Sciatic nerve (tissue), 2 donors: Measurements from ENCODE around the gene DIDO1. TPM values are rescaled to one million over a fixed set of nuclear protein-coding genes. Genes with fewer than 3 reads are reported as not detected.

ENCODE experiments used
- ATAC-seq: fragments of 200-7000 bp; cut with Tn5 transposase; one replicate; pipeline ENCODE4 v1.9.1; 2020; ENCODE audit warnings: mild to moderate bottlenecking, moderate library complexity
- DNase-seq: peaks from one replicate; pipeline ENCODE4 v3.0.0-alpha.2; 2020; ENCODE audit warnings: low spot score
- intact Hi-C: fragments of 100-400 bp; cut with DNase I; formaldehyde crosslinking; loops from one replicate; pipeline ENCODE4 v1.14.2; 2022
- total RNA-seq: library from RNA; stranded (reverse); fragmentation: NEBNext Ultra II Directional; extraction: Animal tissue kit (Norgen Biotek cat#: 25700); gene quantifications from one replicate; pipeline ENCODE4 v1.2.1, GENCODE V29; 2021
- donor health status: DM: no; HTN: no; CAD: no.
- donor health status: DM: no; HTN: no; CAD: no.

DIDO1 gene
- total RNA-seq, 1 donor from 2014 or later: 60.9 TPM

DNA sequence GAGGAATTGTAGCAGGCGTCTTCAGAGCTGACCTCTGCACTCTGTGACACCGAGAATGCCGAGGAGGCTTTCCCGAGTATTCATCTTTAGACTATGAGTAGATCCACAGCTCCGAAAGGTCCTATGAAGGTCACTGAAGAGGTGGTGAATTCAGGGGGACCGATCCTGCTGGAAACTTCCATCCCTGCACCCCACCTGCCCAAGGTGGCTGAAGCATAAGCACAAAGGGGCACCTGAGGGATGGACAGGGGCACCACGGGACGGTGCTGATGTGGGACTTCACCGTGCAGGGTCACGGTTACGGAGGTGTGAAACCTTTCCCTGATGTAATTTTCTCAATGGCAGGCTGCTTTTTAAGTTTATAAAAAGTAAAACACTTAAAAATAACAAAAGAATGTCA lies 24.4 kb downstream of the DIDO1 start:
- no peak for DNase-seq
- intact Hi-C loops: loop anchor here (5.0 kb wide), 1 partner anchor 105 kb away; the partner anchor contains the start of gene BHLHE23
- ATAC-seq: no peak

- ATAC-seq (peak; percentile 25), DNase-seq (no peak)
- intact Hi-C loops: loop anchor here (5.0 kb wide), 1 partner anchor 106 kb away; the partner anchor contains the start of gene BHLHE23
These were observed 25.4 kb downstream of the DIDO1 start for GRCh38 chr20:62900692-62901584.

DNA sequence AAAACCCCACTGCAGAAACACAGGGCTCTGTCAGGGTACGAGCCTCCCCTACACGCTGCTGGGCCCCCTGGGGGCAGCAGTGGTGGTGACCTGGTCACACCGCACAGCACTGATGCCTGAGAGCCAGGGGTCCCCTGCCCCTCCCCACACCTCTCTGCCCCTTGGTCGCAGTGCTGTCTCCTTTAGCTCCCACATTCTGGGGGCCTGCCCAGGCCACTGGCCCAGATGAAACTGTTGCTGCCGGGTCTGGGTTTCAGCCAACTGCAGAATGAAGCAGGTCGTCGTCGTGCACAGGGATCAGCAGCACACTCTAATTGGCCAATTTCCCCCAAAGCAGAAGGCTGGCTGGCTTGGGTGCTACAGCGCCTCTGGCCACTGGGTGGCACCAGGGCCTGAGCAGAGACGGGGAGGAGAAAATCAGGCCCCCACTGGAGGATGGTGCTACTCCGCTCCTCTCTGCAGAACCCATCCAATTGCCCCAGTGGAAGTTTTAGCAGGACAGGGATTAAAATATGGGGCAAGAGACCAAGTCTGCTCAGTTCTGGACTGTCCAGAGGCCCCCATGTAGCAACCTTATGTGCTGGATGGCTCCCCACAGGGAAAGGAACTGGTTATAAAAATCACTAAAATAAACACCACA lies 26.1 kb downstream of the DIDO1 start:
- ATAC-seq: peak; percentile 94

DNA sequence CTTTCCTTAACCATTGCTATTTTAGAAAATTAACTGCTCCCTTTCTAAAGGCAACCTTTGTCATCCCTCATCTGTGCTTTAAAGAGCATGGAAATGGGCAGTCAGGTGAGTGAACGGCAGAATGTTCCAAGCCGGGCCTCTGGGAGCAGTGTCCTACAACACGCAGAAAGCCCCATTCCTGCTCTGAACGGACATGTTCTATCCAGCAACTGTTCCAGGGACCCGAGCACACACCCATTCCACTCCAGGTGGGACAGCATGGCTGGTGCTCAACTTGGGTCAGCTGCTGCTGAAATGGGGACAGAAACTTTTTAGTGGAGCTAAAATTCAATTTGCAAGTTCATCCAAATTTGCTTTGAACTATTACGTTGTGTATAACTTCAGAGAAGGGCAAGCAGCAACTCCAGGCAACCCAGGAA lies 26.7 kb downstream of the DIDO1 start:
- intact Hi-C loops: loop anchor here (5.0 kb wide), 1 partner anchor 108 kb away; the partner anchor contains the start of gene BHLHE23
- no peak for DNase-seq
- ATAC-seq: peak; percentile 64

More for the DNA sequence above, 26.1 kb downstream of the DIDO1 start:
- intact Hi-C loops: loop anchor here (5.0 kb wide), 1 partner anchor 107 kb away; the partner anchor contains the start of gene BHLHE23
- peak; percentile 86 for DNase-seq

- DNase-seq: no peak
- ATAC-seq: no peak
- intact Hi-C loops: no loop called here
These were observed 27.2 kb downstream of the DIDO1 start for GRCh38 chr20:62898970-62899632.

GRCh38 chr20:62898093-62898964 lies 28.0 kb downstream of the DIDO1 start:
- ATAC-seq (no peak), DNase-seq (no peak)
- intact Hi-C loops: no loop called here

GRCh38 chr20:62897666-62898065 lies 28.6 kb downstream of the DIDO1 start:
- DNase-seq: no peak

GRCh38 chr20:62896526-62896925 lies 29.8 kb downstream of the DIDO1 start:
- ATAC-seq: no peak
- no peak for DNase-seq
- intact Hi-C loops: no loop called here

More at GRCh38 chr20:62897666-62898065, 28.6 kb downstream of the DIDO1 start:
- intact Hi-C loops: no loop called here
- no peak for ATAC-seq

GRCh38 chr20:62895539-62895938 lies 30.8 kb downstream of the DIDO1 start:
- intact Hi-C loops: no loop called here
- DNase-seq (no peak), ATAC-seq (no peak)

DNA sequence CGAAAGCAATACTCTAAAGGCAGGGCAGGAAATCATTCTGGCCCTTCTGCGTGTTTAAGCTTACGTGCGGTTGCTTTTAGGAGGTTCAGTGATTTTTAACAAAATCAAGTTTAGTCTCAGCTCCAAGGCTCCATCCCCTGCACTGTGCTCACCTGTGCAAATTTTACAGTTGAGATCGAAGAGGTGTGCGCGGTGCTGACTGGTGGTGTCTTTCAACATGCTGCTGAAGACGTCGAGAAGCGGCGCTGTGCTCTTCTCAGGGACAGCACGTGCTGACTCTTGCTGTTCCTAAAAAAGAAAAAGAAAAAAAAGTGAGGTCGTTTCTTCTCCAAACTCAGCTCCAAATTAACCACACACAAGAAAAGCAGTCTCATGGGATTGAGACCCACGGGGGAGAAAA lies 32.0 kb downstream of the DIDO1 start:
- ATAC-seq (no peak), DNase-seq (no peak)
- intact Hi-C loops: no loop called here

DNA sequence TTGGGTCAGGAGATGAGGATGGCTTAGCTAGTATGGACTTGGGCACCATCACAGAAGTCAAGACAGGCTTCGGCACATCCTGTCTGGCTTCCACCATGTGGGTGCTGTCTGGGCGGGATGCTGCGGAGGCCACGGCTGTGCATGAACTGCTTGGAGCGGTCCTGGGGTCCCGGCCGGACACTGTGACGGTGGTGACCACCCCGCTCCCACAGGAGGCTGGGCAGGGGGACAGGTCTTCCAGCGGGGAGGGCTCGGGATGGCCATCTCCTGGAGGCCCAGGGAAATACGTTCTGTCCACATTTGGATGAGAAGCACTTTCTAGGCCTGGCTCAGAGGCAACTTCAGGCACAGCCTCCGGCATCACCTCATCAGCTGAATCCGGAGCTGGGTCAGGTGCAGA lies 32.6 kb downstream of the DIDO1 start:
- intact Hi-C loops: no loop called here
- ATAC-seq: no peak
- DNase-seq: no peak

DNA sequence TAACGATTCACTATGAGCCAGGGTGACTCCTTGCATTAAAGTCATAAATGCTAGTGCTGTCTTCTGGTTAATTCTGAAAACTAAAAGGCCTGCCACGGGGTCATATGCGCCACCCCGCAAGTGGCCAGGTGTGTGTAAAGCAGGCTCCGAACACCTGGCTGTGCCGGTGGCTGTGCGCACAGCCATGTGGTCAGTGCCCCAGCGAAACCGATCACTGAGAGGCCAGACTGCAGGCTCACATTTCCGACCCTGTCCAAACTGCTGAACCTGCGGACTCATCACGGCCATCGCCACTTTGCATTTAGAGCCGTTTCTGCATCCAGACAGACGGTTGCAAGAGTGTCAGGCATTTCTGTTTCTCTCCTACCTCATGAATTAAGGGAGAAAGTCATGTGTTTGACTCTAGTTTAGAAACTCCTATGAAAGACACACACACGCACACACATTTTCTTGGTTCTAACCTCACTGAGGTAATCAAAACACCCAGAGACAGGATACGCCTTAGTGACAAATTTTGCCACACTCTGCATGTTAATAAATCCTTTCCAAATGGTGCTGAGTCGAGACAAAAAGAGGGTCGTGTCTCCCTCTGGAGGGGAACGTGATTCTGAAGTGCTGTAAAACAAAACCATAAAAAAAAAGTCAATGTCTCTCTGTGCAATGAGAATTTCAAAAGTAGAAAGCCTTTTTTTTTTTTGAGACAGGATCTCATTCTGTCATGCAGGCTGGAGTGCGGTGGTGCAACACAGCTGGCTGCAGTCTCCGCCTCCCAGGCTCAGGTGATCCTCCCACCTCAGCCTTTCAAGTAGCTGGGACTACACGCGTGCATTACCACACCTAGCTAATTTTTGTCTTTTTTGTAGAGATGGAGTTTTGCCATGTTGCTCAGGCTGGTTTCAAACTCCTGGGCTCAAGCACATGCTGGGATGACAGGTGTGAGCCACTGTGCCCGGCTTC lies 33.7 kb downstream of the DIDO1 start:
- intact Hi-C loops: no loop called here
- ATAC-seq (no peak), DNase-seq (no peak)

- intact Hi-C loops: no loop called here
- ATAC-seq (no peak), DNase-seq (no peak)
These were observed 35.2 kb downstream of the DIDO1 start for GRCh38 chr20:62891111-62891510.

DNA sequence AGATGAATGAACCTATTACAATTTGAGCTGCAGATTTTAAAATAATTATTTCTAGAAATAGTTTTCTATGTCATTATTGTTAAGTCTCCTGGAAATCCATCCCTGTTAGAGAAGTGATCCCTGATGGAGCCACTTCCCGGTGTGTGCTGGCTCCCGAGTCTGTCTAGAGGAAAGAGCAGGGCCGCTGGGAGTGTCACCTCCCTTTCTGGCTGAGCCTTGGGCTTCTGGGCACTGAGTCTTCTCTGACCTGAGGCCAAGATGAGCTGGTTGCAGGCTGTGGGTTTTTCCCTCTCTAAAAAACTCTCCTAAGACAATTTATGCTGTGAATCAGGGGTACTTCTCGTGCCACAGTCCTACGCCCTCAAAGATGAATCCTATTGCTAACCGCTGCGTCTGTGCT lies 35.9 kb downstream of the DIDO1 start:
- intact Hi-C loops: no loop called here

GRCh38 chr20:62889871-62890270 lies 36.4 kb downstream of the DIDO1 start:
- ATAC-seq: no peak
- intact Hi-C loops: no loop called here
- DNase-seq: no peak

More for the DNA sequence above, 35.9 kb downstream of the DIDO1 start:
- ATAC-seq: no peak
- DNase-seq: no peak

DNA sequence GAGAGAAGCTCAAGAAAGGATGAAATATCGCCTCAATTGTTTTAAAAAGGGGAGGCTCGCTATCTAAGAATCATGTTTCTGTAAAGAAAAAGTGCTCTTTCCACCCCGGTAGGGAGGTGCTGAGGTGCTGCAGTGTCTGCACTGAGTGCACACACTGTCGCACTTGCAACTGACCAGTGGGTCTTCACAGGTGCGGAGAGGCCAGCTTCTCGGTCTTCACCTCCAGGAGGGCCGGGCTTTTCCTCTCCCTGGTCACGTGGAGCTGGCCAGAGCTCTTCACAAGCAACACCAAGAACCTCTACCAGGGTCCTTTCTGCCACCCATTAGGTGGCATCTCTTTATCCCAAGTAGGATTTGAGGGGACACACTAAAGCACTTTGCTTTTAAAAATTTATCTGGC lies 36.9 kb downstream of the DIDO1 start:
- intact Hi-C loops: no loop called here
- DNase-seq (no peak), ATAC-seq (no peak)

DNA sequence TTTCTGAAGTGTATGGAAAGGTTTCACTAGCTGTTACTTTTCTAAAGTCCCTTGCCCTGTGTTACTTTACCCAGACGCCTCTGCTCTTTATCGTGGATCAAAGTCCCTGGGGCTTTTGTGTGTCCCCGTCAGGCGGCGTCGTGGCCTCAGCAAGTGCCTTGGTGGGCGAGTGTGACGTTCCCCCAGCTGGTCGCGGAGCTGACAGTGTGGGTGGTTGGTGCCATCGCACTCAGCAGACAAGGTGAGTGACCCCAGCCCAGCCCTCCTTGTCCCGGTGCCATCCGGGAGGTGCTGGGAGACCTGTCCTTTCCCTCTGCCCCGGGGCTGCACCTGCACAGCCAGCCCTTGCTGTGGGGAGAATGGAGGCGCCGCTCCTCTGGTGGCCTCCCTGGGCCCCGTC lies 37.4 kb downstream of the DIDO1 start:
- no peak for ATAC-seq
- DNase-seq: no peak
- intact Hi-C loops: no loop called here

- ATAC-seq: no peak
- no peak for DNase-seq
- intact Hi-C loops: no loop called here
These were observed 37.9 kb downstream of the DIDO1 start for GRCh38 chr20:62888406-62888805.
